Measurements from ENCODE around the gene FRMD4B.

DNA sequence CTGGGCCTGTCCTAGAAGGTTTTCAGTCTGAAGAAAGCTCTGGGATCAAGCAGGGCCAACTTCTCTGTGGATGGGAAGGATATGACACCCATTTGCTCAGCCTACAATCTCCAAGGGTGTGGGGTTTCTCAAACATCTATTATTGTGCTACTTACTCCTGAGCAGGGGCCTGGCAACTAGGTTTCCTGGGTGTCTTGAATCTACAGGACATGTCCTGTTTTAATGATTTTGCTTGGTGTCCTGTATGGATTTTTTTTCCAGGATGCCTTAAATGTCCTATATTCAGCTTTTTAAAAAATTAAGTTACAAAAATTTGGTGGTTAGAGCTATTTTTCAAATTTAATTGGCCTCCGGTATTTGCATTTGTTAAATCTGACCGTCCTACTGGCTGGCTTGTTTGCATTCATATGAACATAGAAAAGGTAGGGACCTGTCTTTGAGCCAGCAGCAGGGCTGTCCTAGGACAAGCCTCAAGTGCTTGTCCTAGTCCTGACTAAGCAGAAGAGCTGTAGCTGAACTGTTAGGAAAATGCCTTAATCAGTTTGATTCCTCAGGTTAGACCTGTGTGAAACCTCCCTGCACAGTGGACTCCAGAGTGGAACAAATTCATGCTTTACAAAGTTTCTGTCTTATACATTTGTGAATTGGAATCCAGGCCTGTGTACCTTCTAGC is 223.4 kb downstream of the FRMD4B start:
- TF ChIP-seq, protein P1, sequence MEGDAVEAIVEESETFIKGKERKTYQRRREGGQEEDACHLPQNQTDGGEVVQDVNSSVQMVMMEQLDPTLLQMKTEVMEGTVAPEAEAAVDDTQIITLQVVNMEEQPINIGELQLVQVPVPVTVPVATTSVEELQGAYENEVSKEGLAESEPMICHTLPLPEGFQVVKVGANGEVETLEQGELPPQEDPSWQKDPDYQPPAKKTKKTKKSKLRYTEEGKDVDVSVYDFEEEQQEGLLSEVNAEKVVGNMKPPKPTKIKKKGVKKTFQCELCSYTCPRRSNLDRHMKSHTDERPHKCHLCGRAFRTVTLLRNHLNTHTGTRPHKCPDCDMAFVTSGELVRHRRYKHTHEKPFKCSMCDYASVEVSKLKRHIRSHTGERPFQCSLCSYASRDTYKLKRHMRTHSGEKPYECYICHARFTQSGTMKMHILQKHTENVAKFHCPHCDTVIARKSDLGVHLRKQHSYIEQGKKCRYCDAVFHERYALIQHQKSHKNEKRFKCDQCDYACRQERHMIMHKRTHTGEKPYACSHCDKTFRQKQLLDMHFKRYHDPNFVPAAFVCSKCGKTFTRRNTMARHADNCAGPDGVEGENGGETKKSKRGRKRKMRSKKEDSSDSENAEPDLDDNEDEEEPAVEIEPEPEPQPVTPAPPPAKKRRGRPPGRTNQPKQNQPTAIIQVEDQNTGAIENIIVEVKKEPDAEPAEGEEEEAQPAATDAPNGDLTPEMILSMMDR (IDR thresholded peaks at IDR 0.05) = no peak
- no peak for TF ChIP-seq EZH2 (IDR thresholded peaks at IDR 0.05)

Data from neural progenitor cell (in vitro differentiated cells).